SK-N-SH (cell line): ENCODE data around the gene RILPL1. TPM values are rescaled to one million over a fixed set of nuclear protein-coding genes. Genes with fewer than 3 reads are reported as not detected.

Experiments used
- CTCF ChIA-PET: fragments of 300-600, 350-600 bp; formaldehyde crosslinking; extraction: SDS; loops from one replicate; lab custom pipeline; 2021; lab: Yijun Ruan, JAX
- POLR2A ChIA-PET: fragments of 350-600 bp; sonication (Branson Sonifier 250); formaldehyde crosslinking; extraction: SDS; loops from one replicate; lab custom pipeline; 2020; ENCODE audit warnings: antibody characterized with exemption, inconsistent platforms; lab: Yijun Ruan, JAX
- DNase-seq: peaks from one replicate; pipeline ENCODE4 v3.0.0; 2012
- H2AFZ ChIP-seq: fragments of 200-600 bp; sonication (generic); 2 replicates; pipeline ENCODE4 v1.8.1; 2016; ENCODE audit warnings: antibody characterized with exemption, mild to moderate bottlenecking, low read depth
- H3F3A ChIP-seq: fragments of 200-600 bp; sonication (generic); replicated peaks from 2 replicates; pipeline ENCODE3; 2016; ENCODE audit warnings: antibody characterized with exemption, mild to moderate bottlenecking; ENCODE audit not compliant: insufficient read depth
- H3K27ac ChIP-seq, 2 experiments: fragments of 200-500 bp in 1 of 2; fragments of 200-600 bp in 1 of 2; sonication (Bioruptor generic) in 1 of 2; sonication (generic), shearing (Covaris generic) in 1 of 2; 2 replicates each; pipeline versions ENCODE4 v1.5.1 to v1.6.1; 2014 to 2016; ENCODE audit warnings: low read depth in 2 of 2, inconsistent platforms in 1 of 2, low read length in 1 of 2, mild to moderate bottlenecking in 1 of 2, mixed read lengths in 1 of 2
- H3K27me3 ChIP-seq: fragments of 200-600 bp; sonication (generic), shearing (Covaris generic); 2 replicates; pipeline ENCODE4 v1.6.1; 2016; ENCODE audit warnings: mixed run types; ENCODE audit not compliant: insufficient read depth
- H3K36me3 ChIP-seq, 2 experiments: fragments of 200-500 bp in 1 of 2; fragments of 200-600 bp in 1 of 2; sonication (Bioruptor generic) in 1 of 2; sonication (generic) in 1 of 2; replicated peaks in 1 of 2; 2 replicates each; pipeline versions ENCODE3 to v1.5.1; 2014 to 2016; ENCODE audit warnings: low read length in 1 of 2, mild to moderate bottlenecking in 1 of 2; ENCODE audit not compliant: insufficient read depth in 2 of 2, control insufficient read depth in 1 of 2
- H3K4me1 ChIP-seq, 2 experiments: fragments of 200-500 bp in 1 of 2; fragments of 200-600 bp in 1 of 2; sonication (Bioruptor generic) in 1 of 2; sonication (generic), shearing (Covaris generic) in 1 of 2; 2 replicates each; pipeline versions ENCODE4 v1.5.1 to v1.6.1; 2014 to 2016; ENCODE audit warnings: low read depth in 1 of 2, low read length in 1 of 2, mixed run types in 1 of 2; ENCODE audit not compliant: insufficient read depth in 2 of 2, control insufficient read depth in 1 of 2
- H3K4me2 ChIP-seq: fragments of 200-600 bp; sonication (generic), shearing (Covaris generic); 2 replicates; pipeline ENCODE4 v1.6.1; 2017; ENCODE audit warnings: mixed run types
- H3K4me3 ChIP-seq, 2 experiments: fragments of 200-500 bp in 1 of 2; fragments of 200-600 bp in 1 of 2; sonication (Bioruptor generic) in 1 of 2; sonication (generic), shearing (Covaris generic) in 1 of 2; 2 replicates each; pipeline versions ENCODE4 v1.5.1 to v1.8.1; 2014 to 2016; ENCODE audit warnings: low read depth in 2 of 2, inconsistent platforms in 1 of 2, low read length in 1 of 2, mild to moderate bottlenecking in 1 of 2, mixed read lengths in 1 of 2, moderate library complexity in 1 of 2
- H3K79me2 ChIP-seq: fragments of 200-600 bp; sonication (generic); 2 replicates; pipeline ENCODE4 v1.8.1; 2017; ENCODE audit warnings: mild to moderate bottlenecking; ENCODE audit not compliant: insufficient read depth
- H3K9ac ChIP-seq: fragments of 200-600 bp; sonication (generic); 2 replicates; pipeline ENCODE4 v1.6.1; 2017; ENCODE audit warnings: mixed run types
- H3K9me2 ChIP-seq: fragments of 200-600 bp; sonication (generic); 2 replicates; pipeline ENCODE4 v1.6.1; 2017; ENCODE audit warnings: mixed run types
- H3K9me3 ChIP-seq: fragments of 200-600 bp; sonication (generic); 2 replicates; pipeline ENCODE4 v1.6.1; 2017; ENCODE audit warnings: mixed run types, mild to moderate bottlenecking, moderate library complexity
- H4K20me1 ChIP-seq: fragments of 200-600 bp; sonication (generic); 2 replicates; pipeline ENCODE4 v1.6.1; 2017; ENCODE audit warnings: mild to moderate bottlenecking, mixed run types; ENCODE audit not compliant: insufficient read depth
- CTCF ChIP-seq: fragments of 200-600 bp; sonication (generic); IDR thresholded peaks from 2 replicates; pipeline ENCODE4 v1.6.1; 2017; ENCODE audit warnings: antibody characterized with exemption, mild to moderate bottlenecking, moderate library complexity
- ELF1 ChIP-seq: IDR thresholded peaks from 2 replicates; pipeline ENCODE4 v1.4.0; 2012
- JUND ChIP-seq: IDR thresholded peaks from 2 replicates; pipeline ENCODE4 v1.4.0; 2012
- MXI1 ChIP-seq: IDR thresholded peaks from 2 replicates; pipeline ENCODE4 v1.6.1; 2012; ENCODE audit warnings: mild to moderate bottlenecking, low read depth, low read length, improper control_type of control experiment
- NFIC ChIP-seq: IDR thresholded peaks from 2 replicates; pipeline ENCODE4 v1.4.0; 2012; ENCODE audit warnings: borderline replicate concordance
- NRF1 ChIP-seq: IDR thresholded peaks from 2 replicates; pipeline ENCODE4 v1.6.1; 2012; ENCODE audit warnings: low read depth, mild to moderate bottlenecking, low read length
- POLR2AphosphoS5 ChIP-seq: IDR thresholded peaks from 2 replicates; pipeline ENCODE4 v1.6.1; 2012; ENCODE audit warnings: low read depth, low read length
- RXRA ChIP-seq: IDR thresholded peaks from 2 replicates; pipeline ENCODE4 v1.4.0; 2012; ENCODE audit warnings: low read depth, mild to moderate bottlenecking, borderline replicate concordance
- SMC3 ChIP-seq: IDR thresholded peaks from 2 replicates; pipeline ENCODE4 v1.6.1; 2012; ENCODE audit warnings: low read depth, low read length, improper control_type of control experiment
- TAF1 ChIP-seq: IDR thresholded peaks from 2 replicates; pipeline ENCODE4 v1.6.1; 2012; ENCODE audit warnings: low read depth, mild to moderate bottlenecking, low read length, moderate library complexity, borderline replicate concordance
- TCF12 ChIP-seq: IDR thresholded peaks from 2 replicates; pipeline ENCODE4 v1.4.0; 2012
- TEAD4 ChIP-seq: IDR thresholded peaks from 2 replicates; pipeline ENCODE4 v1.4.0; 2012; ENCODE audit warnings: mild to moderate bottlenecking, borderline replicate concordance; ENCODE audit not compliant: insufficient read depth
- YY1 ChIP-seq: IDR thresholded peaks from 2 replicates; pipeline ENCODE4 v1.4.0; 2012; ENCODE audit warnings: low read depth, mild to moderate bottlenecking
- WGBS: methylation state at CpG from one replicate; pipeline ENCODE4 v1.1.6; 2017; ENCODE audit warnings: low lambda C conversion rate; 5-methylcytosine and 5-hydroxymethylcytosine counted together
- polyA plus RNA-seq, 3 experiments: library from polyadenylated mRNA; depleted of rRNA; stranded (reverse); fragments of >200 nt; gene quantifications; 2 replicates each; pipeline ENCODE4 v1.2.3, GENCODE V29; 2012

The RILPL1 gene
- polyA plus RNA-seq, 1 of the 3 experiments (the other 2 are of a cell fraction) = 32.6 TPM

DNA sequence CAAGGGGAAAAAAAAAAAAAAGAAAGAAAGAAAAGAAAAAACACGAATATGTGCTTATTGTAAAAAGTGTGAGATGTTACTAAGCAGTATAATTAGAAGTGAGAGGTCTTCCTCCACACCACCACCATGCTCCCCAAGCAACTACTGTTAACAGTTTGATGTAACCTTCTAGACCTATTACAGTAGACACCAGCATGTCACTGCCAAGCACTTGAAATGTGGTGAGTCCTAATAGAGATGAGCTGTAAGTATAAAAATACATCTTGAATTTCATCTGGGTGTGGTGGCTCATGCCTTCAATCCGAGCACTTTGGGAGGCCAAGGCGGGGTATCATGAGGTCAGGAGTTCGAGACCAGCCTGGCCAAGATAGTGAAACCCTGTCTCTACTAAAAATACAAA, 83.7 kb downstream of the RILPL1 start:
- Histone ChIP-seq H2AFZ (no peak overlapping the region), H4K20me1 (no peaks in the 10 kb centered on the region), H3K27ac (no peak overlapping the region), H3K27me3 (no peaks in the 10 kb centered on the region), H3K4me3 (no peak overlapping the region), H3K9me2 (no peaks in the 10 kb centered on the region), H3K9ac (no peak overlapping the region), H3K4me1 (peaks cover 0 to 2% of the 10 kb centered on the region in 2 experiments; a peak in 2 of 4 replicates), H3K4me2 (no peak overlapping the region), H3K9me3 (no peaks in the 10 kb centered on the region), H3K36me3 (no peaks in the 10 kb centered on the region), H3F3A (peaks cover 9% of the 10 kb centered on the region), H3K79me2 (no peaks in the 10 kb centered on the region)
- WGBS = 82% methylated on average over 4 of the region's 4 CpGs
- no peak for DNase-seq
- POLR2A ChIA-PET = no interaction called here
- CTCF ChIA-PET = interaction anchor here (1.4 kb wide), 1 partner anchor 132 kb away, joined by 3 read pairs; no protein-coding TSS in a partner anchor
- TF ChIP-seq YY1 (no peak), CTCF (no peak), NRF1 (no peak), TAF1 (no peak), TCF12 (no peak), POLR2AphosphoS5 (no peak), MXI1 (no peak), NFIC (no peak), JUND (no peak)

DNA sequence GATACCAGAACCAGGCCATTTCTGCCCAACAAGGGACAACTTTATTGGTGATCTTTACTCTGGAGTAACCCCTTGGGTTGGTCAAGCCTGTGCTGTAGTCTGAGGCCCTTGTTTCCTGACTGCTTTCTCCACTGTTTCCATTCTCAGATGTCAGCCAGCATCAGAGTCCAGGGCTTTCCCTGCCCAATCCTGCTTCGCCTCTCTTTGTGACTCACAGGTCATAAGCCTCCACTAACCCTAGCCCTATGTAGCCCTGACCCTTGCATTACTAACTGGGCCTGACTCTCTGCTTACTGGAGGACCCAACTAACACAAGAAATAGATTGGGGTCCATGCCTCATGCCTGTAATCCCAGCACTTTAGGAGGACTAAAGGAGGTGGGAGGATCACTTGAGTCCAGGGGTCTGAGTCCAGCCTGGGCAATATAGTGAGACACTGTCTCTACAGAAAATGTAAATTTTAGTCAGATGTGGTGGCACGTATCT, 84.2 kb downstream of the RILPL1 start:
- no peak overlapping the region for H3K27ac ChIP-seq
- H3K9ac ChIP-seq = no peak overlapping the region
- H3K4me2 ChIP-seq = no peak overlapping the region
- no peaks in the 10 kb centered on the region for H3K27me3 ChIP-seq
- no peaks in the 10 kb centered on the region for H3K9me3 ChIP-seq
- H3K4me3 ChIP-seq = no peak overlapping the region
- H3K79me2 ChIP-seq = no peaks in the 10 kb centered on the region
- H3K9me2 ChIP-seq = no peaks in the 10 kb centered on the region
- no peaks in the 10 kb centered on the region for H3K36me3 ChIP-seq
- H3K4me1 ChIP-seq = peaks cover 0 to 2% of the 10 kb centered on the region in 2 experiments; a peak in 2 of 4 replicates
- H4K20me1 ChIP-seq = no peaks in the 10 kb centered on the region
- no peak overlapping the region for H2AFZ ChIP-seq
- peaks cover 9% of the 10 kb centered on the region for H3F3A ChIP-seq
- POLR2A ChIA-PET = no interaction called here
- no peak for DNase-seq
- TF ChIP-seq SMC3 (no peak), TAF1 (no peak), ELF1 (no peak), YY1 (no peak), RXRA (no peak), TEAD4 (no peak)
- TF ChIP-seq, all 33 proteins: peak for 0
- WGBS = 88% methylated on average over 2 of the region's 2 CpGs
- CTCF ChIA-PET = interaction anchor here (1.4 kb wide), 1 partner anchor 133 kb away, joined by 3 read pairs; no protein-coding TSS in a partner anchor
